Brain microvascular endothelial cell (primary cell): ENCODE results near the gene THBS3.

Experiments
- DNase-seq: peaks from one replicate; pipeline ENCODE4 v3.0.0-alpha.2; 2020
- H3K27ac ChIP-seq: fragments of 250-450 bp; sonication (Bioruptor Pico); 2 replicates; pipeline ENCODE4 v1.5.1; 2020; ENCODE audit warnings: mild to moderate bottlenecking, moderate library complexity
- H3K27me3 ChIP-seq: fragments of 250-450 bp; sonication (Bioruptor Pico); replicated peaks from 2 replicates; pipeline ENCODE4 v1.5.1; 2020; ENCODE audit warnings: mild to moderate bottlenecking
- H3K36me3 ChIP-seq: fragments of 250-450 bp; sonication (Bioruptor Pico); replicated peaks from 2 replicates; pipeline ENCODE4 v1.5.1; 2020; ENCODE audit warnings: mild to moderate bottlenecking
- H3K4me3 ChIP-seq: 2 replicates; pipeline ENCODE4 v1.5.1; 2011; ENCODE audit warnings: low read depth, mild to moderate bottlenecking, control low read depth, low read length, moderate library complexity
- CTCF ChIP-seq: IDR thresholded peaks from 2 replicates; pipeline ENCODE4 v1.5.1; 2011; ENCODE audit warnings: low read depth, mild to moderate bottlenecking, moderate library complexity, low read length, control low read depth, inconsistent platforms; ENCODE audit errors: missing control alignments
- in situ Hi-C: cut with HindIII; loops from 2 replicates; pipeline ENCODE4 v1.10.0; 2017; ENCODE audit warnings: low sequenced_read_pairs, low pct_ligation_motif_present

Gene THBS3

GRCh38 chr1:155181371-155182051 is 26.2 kb downstream of the THBS3 start:
- DNase-seq: no peak
- no peaks in the 10 kb centered on the region for H3K27me3 ChIP-seq
- no peak for TF ChIP-seq CTCF
- peaks cover 32% of the 10 kb centered on the region for H3K36me3 ChIP-seq
- no peak overlapping the region for H3K27ac ChIP-seq
- H3K4me3 ChIP-seq: no peak overlapping the region
- in situ Hi-C loops: no loop called here

GRCh38 chr1:155179112-155180031 is 28.3 kb downstream of the THBS3 start:
- Histone ChIP-seq H3K4me3 (no peak overlapping the region), H3K36me3 (peaks cover 32% of the 10 kb centered on the region)
- DNase-seq: no peak

GRCh38 chr1:155178441-155179111 is 29.1 kb downstream of the THBS3 start:
- H3K27me3 ChIP-seq: no peaks in the 10 kb centered on the region

More at GRCh38 chr1:155179112-155180031, 28.3 kb downstream of the THBS3 start:
- Histone ChIP-seq H3K27ac (no peak overlapping the region), H3K27me3 (no peaks in the 10 kb centered on the region)
- in situ Hi-C loops: no loop called here
- TF ChIP-seq CTCF: no peak

DNA sequence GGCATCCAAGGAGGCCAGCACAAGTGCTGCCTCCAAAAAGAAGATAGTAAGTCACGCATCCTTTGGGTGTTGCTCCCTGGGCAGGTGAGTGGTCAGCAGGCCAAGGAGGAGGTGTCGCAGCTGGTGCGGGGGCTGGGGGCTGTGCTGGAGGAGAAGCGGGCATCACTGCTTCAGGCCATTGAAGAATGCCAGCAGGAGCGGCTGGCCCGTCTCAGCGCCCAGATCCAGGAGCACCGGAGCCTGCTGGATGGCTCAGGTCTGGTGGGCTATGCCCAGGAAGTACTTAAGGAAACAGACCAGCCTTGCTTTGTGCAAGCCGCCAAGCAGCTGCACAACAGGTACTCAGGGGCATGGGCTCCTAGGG is 29.8 kb downstream of the THBS3 start:
- in situ Hi-C loops: no loop called here
- no peak overlapping the region for H3K27ac ChIP-seq
- DNase-seq: no peak
- no peaks in the 10 kb centered on the region for H3K27me3 ChIP-seq
- no peak for TF ChIP-seq CTCF
- H3K4me3 ChIP-seq: no peak overlapping the region
- H3K36me3 ChIP-seq: peaks cover 32% of the 10 kb centered on the region

More at GRCh38 chr1:155178441-155179111, 29.1 kb downstream of the THBS3 start:
- TF ChIP-seq CTCF: no peak
- in situ Hi-C loops: no loop called here
- H3K4me3 ChIP-seq: no peak overlapping the region
- no peak for DNase-seq
- peaks cover 32% of the 10 kb centered on the region for H3K36me3 ChIP-seq
- H3K27ac ChIP-seq: no peak overlapping the region

DNA sequence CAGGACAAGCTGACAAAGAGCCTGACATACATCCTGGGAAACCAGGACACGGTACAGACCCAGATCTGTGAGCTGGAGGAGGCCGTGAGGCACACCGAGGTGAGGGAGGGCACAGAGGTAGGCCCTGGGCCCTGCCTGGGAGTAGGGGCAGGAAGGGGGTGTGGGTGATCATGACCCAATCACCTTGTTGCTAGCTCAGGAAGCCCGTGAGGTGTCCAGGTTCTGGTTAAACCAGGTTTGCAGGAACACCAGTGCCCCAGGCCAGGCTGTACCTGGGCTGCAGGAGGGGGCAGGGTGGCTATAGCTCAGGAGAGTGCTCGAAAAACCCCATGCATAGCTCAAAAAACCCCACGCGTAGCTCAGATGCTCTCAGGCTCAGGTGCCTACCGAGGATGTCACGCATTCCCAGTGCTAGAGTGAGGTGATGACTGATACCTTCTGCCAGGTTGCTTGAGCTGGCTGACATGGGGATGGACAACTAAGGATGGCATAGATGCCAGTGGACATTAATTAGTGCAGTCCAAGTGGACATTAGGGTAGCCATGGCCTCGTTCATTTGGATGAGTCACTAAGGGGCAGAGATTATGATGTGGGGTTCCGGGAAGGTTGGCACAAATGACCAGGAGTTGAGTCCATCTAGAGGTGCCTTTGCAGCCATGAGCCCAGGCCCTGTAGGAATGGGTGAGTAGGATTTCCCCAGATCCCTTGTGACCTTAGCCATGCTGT is 30.3 kb downstream of the THBS3 start:
- DNase-seq: no peak
- Histone ChIP-seq H3K27me3 (no peaks in the 10 kb centered on the region), H3K4me3 (no peak overlapping the region), H3K36me3 (peaks cover 32% of the 10 kb centered on the region), H3K27ac (no peak overlapping the region)
- TF ChIP-seq CTCF: no peak
- in situ Hi-C loops: no loop called here
